Activated CD8-positive, alpha-beta memory T cell treated with anti-CD3 and anti-CD28 coated beads, Interleukin-2, amount 50 U/mL, for 24 hours (primary cell): ENCODE results near the gene OTOP1.
"Not testable (repeated sequence)": the region's sequence is repeated elsewhere in the genome, so short reads cannot be mapped to it uniquely, and the experiment has no call there.

Source experiments
- DNase-seq: peaks from one replicate; pipeline ENCODE4 v3.0.0-alpha.2; 2020; ENCODE audit errors: extremely low read depth

OTOP1 gene

DNA sequence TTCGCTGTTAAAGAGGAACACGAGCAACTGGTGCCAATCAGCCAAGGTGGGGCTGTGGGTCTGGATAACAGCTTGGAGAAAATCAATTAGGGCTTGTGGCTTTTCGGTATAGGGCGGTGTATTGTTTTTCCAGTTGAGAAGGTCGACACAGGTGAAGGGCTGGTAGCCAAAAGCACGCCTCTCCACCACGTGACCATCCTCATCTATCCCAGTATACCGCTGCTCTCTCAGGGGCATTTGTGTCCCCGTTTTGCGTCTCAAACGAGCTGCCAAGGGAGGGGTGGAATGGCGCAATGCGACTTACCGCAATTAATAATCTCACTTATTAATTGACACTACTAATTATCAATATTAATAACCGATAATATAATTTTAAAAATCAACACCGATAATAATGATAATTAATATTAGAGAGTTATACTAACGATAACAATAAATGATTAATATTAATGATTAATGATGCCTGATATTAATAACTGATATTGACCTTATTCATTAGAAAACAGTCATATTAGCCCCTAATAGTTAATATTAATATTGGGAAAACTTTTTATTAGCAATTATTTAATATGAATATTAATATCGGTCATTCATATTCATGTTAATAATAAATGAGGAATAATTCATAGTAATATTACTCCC lies 62.1 kb downstream of the OTOP1 start:
- DNase-seq, result not testable (repeated sequence)

DNA sequence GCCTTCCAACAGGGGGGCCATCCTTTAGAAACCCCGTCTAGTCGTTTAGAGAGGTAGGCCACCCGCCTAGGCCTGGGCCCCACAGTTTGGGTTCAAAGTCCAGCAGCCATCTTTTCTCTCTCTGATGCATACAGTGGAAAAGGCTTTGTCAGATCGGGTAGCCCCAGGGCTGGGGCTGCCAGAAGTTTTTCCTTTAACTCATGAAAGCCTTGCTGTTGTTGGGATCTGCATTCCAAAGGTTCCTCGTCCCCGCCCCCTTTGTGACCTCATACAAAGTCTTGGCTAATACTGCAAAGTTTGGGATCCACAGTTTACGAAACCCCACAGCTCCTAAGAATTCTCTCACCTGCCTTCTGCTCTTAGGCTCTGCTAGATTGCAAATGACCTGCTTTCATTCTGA lies 64.5 kb downstream of the OTOP1 start:
- not testable (repeated sequence) for DNase-seq

DNA sequence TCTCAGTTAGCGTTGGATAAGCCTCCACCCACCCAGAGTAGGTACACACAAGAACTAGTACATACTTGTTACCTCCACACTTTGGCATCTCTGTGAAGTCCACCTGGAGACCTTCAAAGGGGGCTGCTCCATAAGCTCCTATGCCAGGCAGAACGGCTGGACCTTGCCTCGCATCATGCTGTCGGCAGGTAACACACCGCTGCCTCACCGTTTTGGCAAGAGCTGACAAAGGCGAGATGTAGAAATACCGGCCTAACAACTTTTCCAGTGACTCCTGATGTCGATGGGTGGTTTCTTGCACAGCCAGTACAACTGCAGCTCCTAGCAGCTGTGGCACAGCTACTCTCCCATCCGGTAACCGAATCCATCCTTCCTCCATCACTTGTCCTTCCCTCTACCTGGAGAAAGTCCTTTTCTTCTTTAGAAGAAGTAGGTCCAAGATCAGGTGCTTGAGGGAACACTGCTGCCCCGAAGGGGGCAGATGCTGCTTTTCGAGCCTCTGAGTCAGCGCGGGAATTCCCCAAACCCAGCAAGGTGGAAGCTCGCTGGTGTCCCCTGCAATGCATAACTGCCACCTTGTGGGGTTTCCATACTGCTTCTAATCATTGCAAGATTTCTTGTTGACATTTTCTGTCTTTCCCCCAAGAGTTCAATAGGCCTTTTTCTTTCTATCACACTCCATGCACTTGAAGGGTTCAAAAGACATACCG lies 65.6 kb downstream of the OTOP1 start:
- not testable (repeated sequence) for DNase-seq

DNA sequence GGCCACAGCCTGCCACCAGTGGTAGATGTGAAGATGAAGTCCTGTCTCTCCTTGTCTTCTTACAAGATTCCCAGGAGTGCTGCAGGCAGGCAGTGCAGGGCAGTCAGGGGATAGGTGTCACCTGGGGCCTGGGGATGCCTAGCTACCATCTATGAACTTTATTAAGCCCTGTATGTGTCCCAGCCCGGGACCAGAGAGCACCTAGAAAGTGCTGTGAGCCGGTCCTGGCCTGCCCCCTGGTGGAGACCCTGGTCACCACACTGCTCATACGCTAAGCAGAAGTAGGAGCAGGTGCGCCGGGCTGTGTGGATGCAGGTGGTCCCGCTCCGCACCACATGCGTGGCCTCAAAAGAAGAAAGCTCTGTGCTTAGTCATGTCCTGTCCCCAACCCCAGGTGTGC lies 81.1 kb downstream of the OTOP1 start:
- DNase-seq, result not testable (repeated sequence)

DNA sequence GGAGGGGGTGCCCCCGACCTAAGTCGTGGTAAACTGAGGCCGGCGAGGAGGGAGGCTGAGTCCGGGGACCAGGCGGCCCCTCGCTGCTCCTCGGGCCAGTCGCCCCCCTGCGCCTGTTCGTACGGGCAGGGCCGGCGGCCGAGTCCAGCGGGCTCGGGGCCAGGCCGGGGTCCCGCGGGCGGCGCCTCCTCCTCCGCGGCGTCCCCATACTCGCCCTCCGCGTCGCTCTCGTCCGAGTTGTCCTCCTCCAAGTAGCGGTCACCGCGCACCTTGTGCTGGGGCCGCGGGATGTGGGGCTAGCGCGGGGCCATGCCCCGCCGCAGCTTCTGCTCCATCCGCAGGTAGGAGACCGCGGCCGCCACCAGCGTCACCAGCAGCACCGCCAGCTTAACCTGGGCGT lies 83.4 kb downstream of the OTOP1 start:
- DNase-seq, result not testable (repeated sequence)

DNA sequence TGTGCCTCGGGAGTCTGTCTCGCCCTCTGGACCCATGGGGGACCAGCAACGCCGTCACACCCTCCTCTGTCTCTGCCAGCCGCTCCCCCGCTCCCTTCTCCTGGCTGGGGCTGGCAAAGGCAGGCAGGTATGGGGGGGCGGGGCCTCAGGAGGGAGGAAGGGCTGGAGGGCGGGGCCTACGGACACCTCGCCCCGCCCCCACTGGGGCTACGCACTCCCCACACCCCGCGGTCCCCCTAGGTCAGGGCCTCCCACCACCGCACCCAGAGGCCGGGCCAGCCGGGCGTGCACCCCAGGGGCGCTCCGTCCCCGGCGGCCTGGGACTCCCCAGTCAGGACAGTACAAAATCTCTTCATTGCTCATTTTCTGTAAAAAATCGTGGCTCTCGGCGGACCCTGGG lies 84.0 kb downstream of the OTOP1 start:
- DNase-seq, result not testable (repeated sequence)

DNA sequence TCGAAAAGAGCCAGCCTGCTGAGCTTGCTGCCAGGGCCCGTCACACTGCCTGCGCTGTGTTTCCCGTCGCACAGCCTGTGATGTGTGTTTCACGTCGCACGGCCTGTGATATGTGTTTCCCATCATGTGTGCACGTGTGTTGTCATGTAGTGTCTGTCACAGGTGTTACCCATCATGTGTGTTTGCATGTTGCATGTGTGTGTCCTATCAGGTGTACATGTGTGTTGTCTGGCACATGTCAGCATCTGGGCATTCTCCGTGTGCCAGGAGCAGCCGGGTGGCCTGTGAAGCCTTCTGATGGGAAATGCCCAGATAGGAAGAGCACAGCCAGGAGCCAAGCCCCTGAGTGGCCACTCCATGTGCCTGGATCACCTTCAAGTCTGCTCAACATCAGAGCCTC lies 85.5 kb downstream of the OTOP1 start:
- not testable (repeated sequence) for DNase-seq
